Activated naive CD4-positive, alpha-beta T cell treated with anti-CD3 and anti-CD28 coated beads, Interleukin-2, amount 50 U/mL, for 16 hours (primary cell): ENCODE measurements around the gene CPEB3.
A peak's percentile ranks its signal among the peaks of the same experiment; 100 is the strongest.
"Not testable (repeated sequence)": the region's sequence is repeated elsewhere in the genome, so short reads cannot be mapped to it uniquely, and the experiment has no call there.

Source experiments
- DNase-seq: peaks from one replicate; pipeline ENCODE4 v3.0.0-alpha.2; 2020

CPEB3 gene

GRCh38 chr10:92290837-92291615 lies at the start of gene CPEB3, which contains the start of gene MARCHF5:
Gene CPEB3 (minus strand): TSS chr10:92291078. CDS start chr10:92240350, 50,728 bp downstream.
Gene MARCHF5 (plus strand): TSS chr10:92291167. CDS start chr10:92291495, 328 bp downstream.
- peak; percentile 89 for DNase-seq

DNA sequence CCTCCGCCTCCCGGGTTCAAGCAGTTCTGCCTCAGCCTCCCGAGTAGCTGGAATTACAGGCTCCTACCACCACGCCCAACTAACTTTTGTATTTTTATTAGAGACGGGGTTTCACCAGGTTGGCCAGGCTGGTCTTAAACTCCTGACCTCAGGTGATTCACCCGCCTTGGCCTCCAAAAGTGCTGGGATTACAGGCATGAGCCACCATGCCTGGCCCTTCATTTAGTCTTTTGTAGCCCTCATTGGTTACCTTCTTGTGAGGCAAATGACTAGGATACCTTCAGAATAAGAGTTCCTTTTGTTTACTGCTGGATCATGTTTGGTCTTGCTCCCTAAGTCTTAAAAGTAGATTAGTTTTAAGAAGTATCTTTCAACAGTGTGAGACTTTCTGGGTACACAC lies 39.0 kb upstream of the CPEB3 start:
- not testable (repeated sequence) for DNase-seq

DNA sequence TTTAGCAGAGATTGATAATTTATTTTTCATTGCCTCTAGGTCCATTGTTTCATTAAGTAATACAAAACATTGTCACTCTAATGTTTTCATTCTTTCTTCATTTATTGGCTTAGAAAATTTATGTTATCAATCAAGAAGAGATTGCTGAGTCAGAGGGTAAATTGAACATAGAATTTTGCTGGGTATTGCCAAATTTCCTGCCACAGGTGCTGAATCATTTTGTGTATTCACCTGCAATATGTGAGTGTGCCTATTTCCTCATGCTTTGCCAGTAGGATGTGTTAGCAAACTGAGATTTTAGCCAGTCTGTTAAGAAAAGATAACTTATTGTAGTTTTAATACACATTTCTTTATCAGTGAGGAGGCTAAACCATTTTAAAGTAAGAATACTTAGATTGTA lies 38.1 kb upstream of the CPEB3 start:
- no peak for DNase-seq

DNA sequence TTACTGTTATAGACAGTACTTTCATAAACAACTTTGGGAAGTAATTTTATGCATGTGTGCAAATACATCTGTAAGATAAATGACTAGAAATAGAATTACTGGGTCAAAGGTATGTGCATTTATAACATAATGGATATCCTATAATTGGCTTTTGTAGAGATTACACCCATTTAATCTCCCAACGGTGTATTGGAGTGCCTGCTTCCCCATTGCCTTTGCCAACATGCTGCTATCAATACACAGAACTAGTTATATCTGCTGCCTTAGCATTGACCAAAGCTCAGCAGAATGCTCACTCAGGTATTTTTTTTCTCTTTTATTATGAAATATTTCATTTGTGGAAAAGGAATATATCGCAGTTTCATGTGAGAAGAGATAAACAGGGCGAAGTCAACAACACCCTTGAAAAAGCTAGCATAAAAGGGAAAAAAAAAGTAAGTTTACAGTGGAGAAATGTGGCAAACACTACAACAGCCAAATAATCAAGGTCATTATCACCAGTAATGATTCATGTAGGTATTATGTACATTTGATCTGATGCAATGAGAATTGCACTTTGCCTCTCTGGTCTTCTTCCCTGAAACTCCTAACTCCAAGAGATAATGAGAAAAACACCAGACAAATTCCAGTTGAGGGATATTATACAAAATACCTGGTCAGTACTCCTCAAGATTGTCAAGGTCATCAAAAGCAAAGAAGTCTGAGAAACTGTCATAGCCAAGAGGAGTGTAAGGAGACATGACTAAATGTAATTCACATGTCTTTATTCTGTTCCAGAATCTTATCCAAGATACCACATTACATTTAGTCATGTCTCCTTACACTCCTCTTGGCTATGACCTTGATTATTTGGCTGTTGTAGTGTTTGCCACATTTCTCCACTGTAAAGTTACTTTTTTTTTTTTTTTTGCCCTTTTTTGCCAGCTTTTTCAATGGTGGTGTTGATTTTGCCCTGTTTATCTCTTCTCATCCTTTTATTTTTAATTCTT lies 36.9 kb upstream of the CPEB3 start:
- no peak for DNase-seq

- no peak for DNase-seq
Observed at GRCh38 chr10:92323079-92323478, 32.2 kb upstream of the CPEB3 start.

DNA sequence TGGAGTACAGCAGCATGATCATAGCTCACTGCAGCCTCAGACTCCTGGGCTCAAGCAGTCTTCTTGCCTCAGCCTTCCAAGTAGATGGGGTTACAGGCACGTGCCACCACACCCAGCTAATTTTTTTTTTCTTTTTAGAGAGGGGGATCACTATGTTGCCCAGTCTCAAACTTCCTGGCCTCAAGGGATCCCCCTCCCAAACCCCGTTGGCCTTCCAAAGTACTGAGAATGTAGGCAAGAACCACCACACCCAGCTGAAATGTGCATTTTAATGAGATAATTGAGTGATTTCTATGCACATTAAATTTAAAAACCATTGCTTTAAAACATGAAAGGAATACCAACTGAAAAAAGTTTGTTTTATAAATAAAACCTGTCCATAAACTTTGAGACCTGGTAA lies 25.7 kb upstream of the CPEB3 start:
- no peak for DNase-seq

DNA sequence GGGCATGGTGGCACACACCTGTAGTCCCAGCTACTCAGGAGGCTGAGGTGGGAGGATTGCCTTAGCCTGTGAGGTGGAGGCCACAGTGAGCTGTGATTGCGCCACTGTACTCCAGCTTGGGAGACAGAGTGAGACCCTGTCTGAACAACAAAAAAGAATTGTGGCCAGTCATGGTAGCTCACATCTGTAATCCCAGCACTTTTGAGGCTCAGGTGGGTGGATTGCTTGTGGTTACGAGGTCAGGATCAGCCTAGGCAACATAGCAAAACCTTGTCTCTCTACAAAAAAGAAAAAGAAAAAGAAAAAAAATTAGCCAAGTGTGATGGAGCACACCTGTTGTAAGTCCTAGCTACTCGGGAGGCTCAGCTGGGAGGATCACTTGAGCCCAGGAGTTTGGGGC lies 22.9 kb upstream of the CPEB3 start:
- DNase-seq: no peak

- no peak for DNase-seq
Observed at GRCh38 chr10:92309272-92309671, 18.4 kb upstream of the CPEB3 start.

- no peak for DNase-seq
Observed at GRCh38 chr10:92305133-92306072, 14.5 kb upstream of the CPEB3 start.

DNA sequence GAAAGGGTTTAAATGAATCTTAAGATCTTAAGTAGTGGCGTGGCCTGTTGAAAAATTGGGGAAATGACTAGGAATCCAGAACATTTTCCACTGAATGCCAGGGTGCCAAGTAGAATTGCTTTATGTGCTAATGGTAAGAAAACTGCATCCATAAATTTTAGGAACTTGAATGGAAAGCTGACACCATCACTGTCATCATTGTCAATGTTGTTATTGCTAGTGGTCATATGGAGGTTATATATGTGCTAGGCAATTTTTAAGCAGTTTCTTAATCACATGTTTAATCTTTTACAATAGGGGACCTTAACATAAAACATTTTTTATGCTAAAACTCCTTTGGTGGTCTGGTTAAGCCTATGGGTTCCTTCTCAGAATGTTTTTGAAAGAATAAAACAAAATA lies 13.2 kb upstream of the CPEB3 start:
- DNase-seq: no peak

- no peak for DNase-seq
Observed at GRCh38 chr10:92303096-92303495, 12.2 kb upstream of the CPEB3 start.

- no peak for DNase-seq
Observed at GRCh38 chr10:92298487-92298886, 7.6 kb upstream of the CPEB3 start.

GRCh38 chr10:92291921-92292845 lies 1.3 kb upstream of the CPEB3 start:
- peak; percentile 25 for DNase-seq

- no peak for DNase-seq
Observed at GRCh38 chr10:92291616-92291865, 663 bp upstream of the CPEB3 start.

DNA sequence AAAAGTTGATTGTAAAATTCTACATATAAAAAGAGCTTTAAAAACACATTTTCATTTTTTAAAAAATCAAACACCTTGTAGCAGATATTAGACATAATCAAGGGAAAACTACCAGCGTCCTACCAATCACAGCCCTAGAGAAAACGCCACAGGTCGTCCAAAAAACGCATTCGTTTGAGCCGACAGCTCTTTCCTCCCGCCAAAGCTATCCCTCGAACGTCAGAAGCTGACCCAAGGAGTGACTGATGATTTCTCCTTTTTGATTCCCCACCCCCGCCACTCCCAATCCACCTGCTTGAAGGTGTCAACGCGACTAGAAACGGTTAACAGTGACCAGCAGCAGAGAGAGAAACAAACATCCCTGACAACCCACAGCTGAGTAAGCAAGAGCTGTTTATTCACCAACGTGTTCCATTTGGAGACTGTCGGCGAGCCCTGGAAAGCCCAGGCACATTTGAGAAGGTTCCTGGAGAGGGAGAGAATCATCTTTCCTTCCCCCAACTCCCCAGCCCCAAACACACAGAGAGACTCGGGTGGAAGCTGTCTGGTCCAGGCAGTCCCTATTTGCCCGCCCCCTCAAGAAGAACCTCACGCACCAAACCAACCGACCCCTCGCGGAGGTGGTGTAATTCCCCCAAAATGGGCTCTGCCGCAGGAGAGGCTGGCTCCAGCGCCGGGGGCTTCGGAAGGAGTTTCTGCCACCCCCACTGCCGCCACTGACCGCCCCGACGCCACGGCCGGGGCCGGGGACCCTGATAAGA lies 622 bp downstream of the CPEB3 start:
- peak; percentile 32 for DNase-seq

- no peak for DNase-seq
Observed at GRCh38 chr10:92284112-92284704, 6.7 kb downstream of the CPEB3 start.

GRCh38 chr10:92278996-92279696 lies 11.7 kb downstream of the CPEB3 start:
- DNase-seq: no peak

GRCh38 chr10:92274071-92274470 lies 16.8 kb downstream of the CPEB3 start:
- no peak for DNase-seq

DNA sequence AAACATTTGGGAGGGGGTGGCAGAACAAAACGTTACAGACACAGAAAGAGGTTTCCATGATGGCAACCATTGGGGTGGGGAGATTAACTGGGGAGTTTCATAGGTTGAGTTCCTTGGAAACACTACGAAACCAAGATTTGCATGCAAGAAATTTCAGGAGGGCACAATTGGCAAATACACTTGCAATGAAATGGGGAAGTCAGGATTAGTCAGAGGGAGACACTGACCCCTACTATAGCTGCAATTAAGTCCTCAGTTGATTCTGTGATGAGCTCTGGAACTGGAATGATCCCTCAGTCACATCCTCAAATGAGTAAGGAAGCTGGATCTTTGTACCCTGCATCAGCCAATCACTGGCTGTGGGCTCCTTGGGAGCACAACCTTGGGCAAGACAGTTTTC lies 22.1 kb downstream of the CPEB3 start:
- DNase-seq: no peak

GRCh38 chr10:92267343-92267742 lies 23.5 kb downstream of the CPEB3 start:
- no peak for DNase-seq
